Measurements from ENCODE around the gene ZNF609. TPM values are rescaled to one million over a fixed set of nuclear protein-coding genes. Genes with fewer than 3 reads are reported as not detected.

Gene ZNF609
- total and polyA plus RNA-seq, 2 of the 13 experiments (the other 11 are each of a cell fraction or from before 2014, with no cell fraction given), result 8.9 to 9.9 TPM

DNA sequence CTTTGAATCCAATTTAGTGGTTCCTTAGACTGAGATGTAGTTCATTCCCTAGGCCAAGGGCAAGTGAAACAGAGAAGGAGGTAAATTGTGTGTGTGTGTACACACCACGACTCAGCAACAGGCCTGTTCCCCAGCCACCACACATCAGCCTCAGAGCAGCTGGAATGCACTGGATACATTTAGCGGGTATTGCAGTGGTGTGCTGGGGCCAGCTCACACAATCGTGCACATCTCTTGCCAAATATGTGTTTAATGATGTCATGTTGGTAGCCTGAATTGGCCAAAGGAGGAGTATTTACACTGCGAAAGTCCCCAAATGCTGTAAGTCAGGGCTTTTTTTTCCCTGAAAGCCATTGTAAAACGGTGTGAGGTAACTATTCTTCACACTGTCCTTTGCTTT lies 232.8 kb downstream of the ZNF609 start (continued):
- no peak for TF ChIP-seq ZNF674 (CRISPR knock-in tag; IDR thresholded peaks at IDR 0.05; ENCODE audit: low read depth)
- TF ChIP-seq, protein P1, sequence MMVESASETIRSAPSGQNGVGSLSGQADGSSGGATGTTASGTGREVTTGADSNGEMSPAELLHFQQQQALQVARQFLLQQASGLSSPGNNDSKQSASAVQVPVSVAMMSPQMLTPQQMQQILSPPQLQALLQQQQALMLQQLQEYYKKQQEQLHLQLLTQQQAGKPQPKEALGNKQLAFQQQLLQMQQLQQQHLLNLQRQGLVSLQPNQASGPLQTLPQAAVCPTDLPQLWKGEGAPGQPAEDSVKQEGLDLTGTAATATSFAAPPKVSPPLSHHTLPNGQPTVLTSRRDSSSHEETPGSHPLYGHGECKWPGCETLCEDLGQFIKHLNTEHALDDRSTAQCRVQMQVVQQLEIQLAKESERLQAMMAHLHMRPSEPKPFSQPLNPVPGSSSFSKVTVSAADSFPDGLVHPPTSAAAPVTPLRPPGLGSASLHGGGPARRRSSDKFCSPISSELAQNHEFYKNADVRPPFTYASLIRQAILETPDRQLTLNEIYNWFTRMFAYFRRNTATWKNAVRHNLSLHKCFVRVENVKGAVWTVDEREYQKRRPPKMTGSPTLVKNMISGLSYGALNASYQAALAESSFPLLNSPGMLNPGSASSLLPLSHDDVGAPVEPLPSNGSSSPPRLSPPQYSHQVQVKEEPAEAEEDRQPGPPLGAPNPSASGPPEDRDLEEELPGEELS (CRISPR knock-in tag; IDR thresholded peaks at IDR 0.05), result no peak
- 0 out of 2 replicates have a peak, but pooled peaks have one; percentile 63 for TF ChIP-seq JUN (CRISPR knock-in tag; IDR thresholded peaks at IDR 0.05)
- TF ChIP-seq TAF15 (IDR thresholded peaks at IDR 0.05; ENCODE audit: low read depth, low read length, poor library complexity, severe bottlenecking), result no peak
- TF ChIP-seq SAP130 (CRISPR knock-in tag; IDR thresholded peaks at IDR 0.05; ENCODE audit: low read depth), result peak; percentile 27; the same call in 1 of the 2 replicates
- no peak for TF ChIP-seq IRF2 (CRISPR knock-in tag; IDR thresholded peaks at IDR 0.05)
- no peak for TF ChIP-seq MTF2 (CRISPR knock-in tag; IDR thresholded peaks at IDR 0.05; ENCODE audit: borderline replicate concordance)
- no peak for TF ChIP-seq HNRNPH1 (optimal IDR thresholded peaks at IDR 0.05; ENCODE audit: low read depth, low read length)
- TF ChIP-seq, protein P2, sequence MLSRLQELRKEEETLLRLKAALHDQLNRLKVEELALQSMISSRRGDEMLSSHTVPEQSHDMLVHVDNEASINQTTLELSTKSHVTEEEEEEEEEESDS (CRISPR knock-in tag; IDR thresholded peaks at IDR 0.05; ENCODE audit: borderline replicate concordance), result no peak
- no peak for TF ChIP-seq ZNF335 (CRISPR knock-in tag; IDR thresholded peaks at IDR 0.05)
- no peak for TF ChIP-seq SOX6 (IDR thresholded peaks at IDR 0.05)
- peak; percentile 44; the same call in 1 of the 2 replicates for TF ChIP-seq SOX6 (CRISPR knock-in tag; IDR thresholded peaks at IDR 0.05)
- no peak for TF ChIP-seq NFRKB (IDR thresholded peaks at IDR 0.05)
- TF ChIP-seq TRIM24 (CRISPR knock-in tag; IDR thresholded peaks at IDR 0.05), result no peak
- TF ChIP-seq ZNF230 (CRISPR knock-in tag; IDR thresholded peaks at IDR 0.05), result no peak
- TF ChIP-seq, protein P3, sequence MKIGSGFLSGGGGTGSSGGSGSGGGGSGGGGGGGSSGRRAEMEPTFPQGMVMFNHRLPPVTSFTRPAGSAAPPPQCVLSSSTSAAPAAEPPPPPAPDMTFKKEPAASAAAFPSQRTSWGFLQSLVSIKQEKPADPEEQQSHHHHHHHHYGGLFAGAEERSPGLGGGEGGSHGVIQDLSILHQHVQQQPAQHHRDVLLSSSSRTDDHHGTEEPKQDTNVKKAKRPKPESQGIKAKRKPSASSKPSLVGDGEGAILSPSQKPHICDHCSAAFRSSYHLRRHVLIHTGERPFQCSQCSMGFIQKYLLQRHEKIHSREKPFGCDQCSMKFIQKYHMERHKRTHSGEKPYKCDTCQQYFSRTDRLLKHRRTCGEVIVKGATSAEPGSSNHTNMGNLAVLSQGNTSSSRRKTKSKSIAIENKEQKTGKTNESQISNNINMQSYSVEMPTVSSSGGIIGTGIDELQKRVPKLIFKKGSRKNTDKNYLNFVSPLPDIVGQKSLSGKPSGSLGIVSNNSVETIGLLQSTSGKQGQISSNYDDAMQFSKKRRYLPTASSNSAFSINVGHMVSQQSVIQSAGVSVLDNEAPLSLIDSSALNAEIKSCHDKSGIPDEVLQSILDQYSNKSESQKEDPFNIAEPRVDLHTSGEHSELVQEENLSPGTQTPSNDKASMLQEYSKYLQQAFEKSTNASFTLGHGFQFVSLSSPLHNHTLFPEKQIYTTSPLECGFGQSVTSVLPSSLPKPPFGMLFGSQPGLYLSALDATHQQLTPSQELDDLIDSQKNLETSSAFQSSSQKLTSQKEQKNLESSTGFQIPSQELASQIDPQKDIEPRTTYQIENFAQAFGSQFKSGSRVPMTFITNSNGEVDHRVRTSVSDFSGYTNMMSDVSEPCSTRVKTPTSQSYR (CRISPR knock-in tag; IDR thresholded peaks at IDR 0.05; ENCODE audit: borderline replicate concordance), result no peak
- no peak for TF ChIP-seq MEIS2 (CRISPR knock-in tag; IDR thresholded peaks at IDR 0.05)
- TF ChIP-seq RXRB (CRISPR knock-in tag; IDR thresholded peaks at IDR 0.05; ENCODE audit: borderline replicate concordance), result no peak
- TF ChIP-seq ZFP90 (CRISPR knock-in tag; IDR thresholded peaks at IDR 0.05; ENCODE audit: borderline replicate concordance), result no peak
- no peak for TF ChIP-seq NBN (conservative IDR thresholded peaks at IDR 0.05)
- no peak for TF ChIP-seq ARNT (IDR thresholded peaks at IDR 0.05)
- peak; percentile 72 for TF ChIP-seq FOSL2 (CRISPR knock-in tag; IDR thresholded peaks at IDR 0.05)
- TF ChIP-seq PAWR (CRISPR knock-in tag; IDR thresholded peaks at IDR 0.05; ENCODE audit: borderline replicate concordance), result no peak
- peak; percentile 71 for TF ChIP-seq TEAD3 (CRISPR knock-in tag; optimal IDR thresholded peaks at IDR 0.05; ENCODE audit: borderline replicate concordance)
- no peak for TF ChIP-seq SSRP1 (CRISPR knock-in tag; IDR thresholded peaks at IDR 0.05)
- TF ChIP-seq, protein P4, sequence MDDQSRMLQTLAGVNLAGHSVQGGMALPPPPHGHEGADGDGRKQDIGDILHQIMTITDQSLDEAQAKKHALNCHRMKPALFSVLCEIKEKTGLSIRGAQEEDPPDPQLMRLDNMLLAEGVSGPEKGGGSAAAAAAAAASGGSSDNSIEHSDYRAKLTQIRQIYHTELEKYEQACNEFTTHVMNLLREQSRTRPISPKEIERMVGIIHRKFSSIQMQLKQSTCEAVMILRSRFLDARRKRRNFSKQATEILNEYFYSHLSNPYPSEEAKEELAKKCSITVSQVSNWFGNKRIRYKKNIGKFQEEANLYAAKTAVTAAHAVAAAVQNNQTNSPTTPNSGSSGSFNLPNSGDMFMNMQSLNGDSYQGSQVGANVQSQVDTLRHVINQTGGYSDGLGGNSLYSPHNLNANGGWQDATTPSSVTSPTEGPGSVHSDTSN (CRISPR knock-in tag; IDR thresholded peaks at IDR 0.05; ENCODE audit: borderline replicate concordance), result no peak
- TF ChIP-seq ZFP36L1 (CRISPR knock-in tag; IDR thresholded peaks at IDR 0.05), result no peak
- no peak for TF ChIP-seq GATA4 (IDR thresholded peaks at IDR 0.05; ENCODE audit: borderline replicate concordance, low read depth)
- no peak for TF ChIP-seq BRCA1 (CRISPR knock-in tag; IDR thresholded peaks at IDR 0.05)
- no peak for TF ChIP-seq ZNF552 (CRISPR knock-in tag; IDR thresholded peaks at IDR 0.05; ENCODE audit: borderline replicate concordance)
